Hepatocyte (in vitro differentiated cells): Measurements from ENCODE around the gene EEIG1. TPM values are rescaled to one million over a fixed set of nuclear protein-coding genes. Genes with fewer than 3 reads are reported as not detected.

Source experiments
- DNase-seq: peaks from one replicate; pipeline ENCODE4 v3.0.0-alpha.2; 2016; ENCODE audit warnings: low spot score
- H2AFZ ChIP-seq: fragments of 200-600 bp; sonication (generic); 2 replicates; pipeline ENCODE4 v1.6.0; 2016; ENCODE audit warnings: antibody characterized with exemption, mild to moderate bottlenecking
- H3K27ac ChIP-seq: fragments of 200-600 bp; sonication (generic); 2 replicates; pipeline ENCODE4 v1.5.1; 2016; ENCODE audit warnings: mild to moderate bottlenecking
- H3K27me3 ChIP-seq: fragments of 200-600 bp; sonication (generic); 2 replicates; pipeline ENCODE4 v1.6.1; 2016
- H3K36me3 ChIP-seq: fragments of 200-600 bp; sonication (generic); replicated peaks from 2 replicates; pipeline ENCODE4 v1.5.1; 2016; ENCODE audit warnings: low read depth; ENCODE audit not compliant: insufficient read depth
- H3K4me1 ChIP-seq: fragments of 200-600 bp; sonication (generic); 2 replicates; pipeline ENCODE4 v1.5.1; 2016; ENCODE audit warnings: mild to moderate bottlenecking, moderate library complexity; ENCODE audit not compliant: insufficient read depth
- H3K4me2 ChIP-seq: fragments of 200-600 bp; sonication (generic); 2 replicates; pipeline ENCODE4 v1.6.0; 2016
- H3K4me3 ChIP-seq: fragments of 200-600 bp; sonication (generic); 2 replicates; pipeline ENCODE4 v1.5.1; 2016; ENCODE audit warnings: mild to moderate bottlenecking
- H3K79me2 ChIP-seq: fragments of 200-600 bp; sonication (generic); 2 replicates; pipeline ENCODE4 v1.6.0; 2017; ENCODE audit warnings: mild to moderate bottlenecking
- H3K9me2 ChIP-seq: fragments of 200-600 bp; sonication (generic); replicated peaks from 2 replicates; pipeline ENCODE4 v1.6.0; 2017; ENCODE audit warnings: mild to moderate bottlenecking; ENCODE audit not compliant: insufficient read depth
- H3K9me3 ChIP-seq: fragments of 200-600 bp; sonication (generic); 2 replicates; pipeline ENCODE4 v1.5.1; 2016; ENCODE audit warnings: low read depth, mild to moderate bottlenecking
- H4K20me1 ChIP-seq: fragments of 200-600 bp; sonication (generic); 2 replicates; pipeline ENCODE4 v1.6.0; 2016; ENCODE audit warnings: mild to moderate bottlenecking; ENCODE audit not compliant: insufficient read depth, poor library complexity, severe bottlenecking
- EZH2 ChIP-seq: fragments of 200-600 bp; sonication (generic); IDR thresholded peaks from 2 replicates; pipeline ENCODE4 v1.6.1; 2016; ENCODE audit warnings: antibody characterized with exemption, mild to moderate bottlenecking, borderline replicate concordance
- EZH2phosphoT487 ChIP-seq: fragments of 200-600 bp; sonication (generic); IDR thresholded peaks from one replicate; pipeline ENCODE4 v1.6.1; 2018; ENCODE audit warnings: antibody characterized with exemption, mild to moderate bottlenecking, low read depth, moderate library complexity; ENCODE audit not compliant: unreplicated experiment, severe bottlenecking
- WGBS: methylation state at CpG from one replicate; pipeline ENCODE4 v1.1.6; 2016; ENCODE audit warnings: low lambda C conversion rate; ENCODE audit errors: missing lambda C conversion rate; 5-methylcytosine and 5-hydroxymethylcytosine counted together
- polyA plus RNA-seq: library from polyadenylated mRNA; unstranded; fragments of >200 nt; fragmentation: Nextera tagmentation; extraction: Ambion mirVana; gene quantifications from 2 replicates; pipeline ENCODE4 v1.2.1, GENCODE V29; 2016
- total RNA-seq: library from RNA; depleted of rRNA; stranded (reverse); fragments of >200 nt; gene quantifications from 2 replicates; pipeline ENCODE4 v1.2.3, GENCODE V29; 2014
- TF ChIP-seq, protein P1 (sequence below): fragments of 200-600 bp; sonication (generic); IDR thresholded peaks from 2 replicates; pipeline ENCODE4 v1.5.1; 2016; ENCODE audit warnings: antibody characterized with exemption, mild to moderate bottlenecking; ENCODE audit not compliant: poor library complexity

The EEIG1 gene
- total and polyA plus RNA-seq, 2 experiments from 2014 or later = 38.1 to 43.6 TPM

- H3K4me1 ChIP-seq = peaks cover 25% of the 10 kb centered on the region
- 40% methylated on average over 14 of the region's 25 CpGs for WGBS
- H3K4me3 ChIP-seq = no peak overlapping the region
- H3K36me3 ChIP-seq = no peaks in the 10 kb centered on the region
- no peaks in the 10 kb centered on the region for H3K27me3 ChIP-seq
- H3K9me2 ChIP-seq = no peaks in the 10 kb centered on the region
- peak overlapping the region; percentile 97 for H3K4me2 ChIP-seq
- peak overlapping the region; percentile 81 for H2AFZ ChIP-seq
- no peaks in the 10 kb centered on the region for H4K20me1 ChIP-seq
- DNase-seq = no peak
- H3K27ac ChIP-seq = peak overlapping the region; percentile 70
- TF ChIP-seq EZH2phosphoT487 = no peak
- TF ChIP-seq, protein P1, sequence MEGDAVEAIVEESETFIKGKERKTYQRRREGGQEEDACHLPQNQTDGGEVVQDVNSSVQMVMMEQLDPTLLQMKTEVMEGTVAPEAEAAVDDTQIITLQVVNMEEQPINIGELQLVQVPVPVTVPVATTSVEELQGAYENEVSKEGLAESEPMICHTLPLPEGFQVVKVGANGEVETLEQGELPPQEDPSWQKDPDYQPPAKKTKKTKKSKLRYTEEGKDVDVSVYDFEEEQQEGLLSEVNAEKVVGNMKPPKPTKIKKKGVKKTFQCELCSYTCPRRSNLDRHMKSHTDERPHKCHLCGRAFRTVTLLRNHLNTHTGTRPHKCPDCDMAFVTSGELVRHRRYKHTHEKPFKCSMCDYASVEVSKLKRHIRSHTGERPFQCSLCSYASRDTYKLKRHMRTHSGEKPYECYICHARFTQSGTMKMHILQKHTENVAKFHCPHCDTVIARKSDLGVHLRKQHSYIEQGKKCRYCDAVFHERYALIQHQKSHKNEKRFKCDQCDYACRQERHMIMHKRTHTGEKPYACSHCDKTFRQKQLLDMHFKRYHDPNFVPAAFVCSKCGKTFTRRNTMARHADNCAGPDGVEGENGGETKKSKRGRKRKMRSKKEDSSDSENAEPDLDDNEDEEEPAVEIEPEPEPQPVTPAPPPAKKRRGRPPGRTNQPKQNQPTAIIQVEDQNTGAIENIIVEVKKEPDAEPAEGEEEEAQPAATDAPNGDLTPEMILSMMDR = no peak
- TF ChIP-seq EZH2 = no peak
- H3K79me2 ChIP-seq = peaks cover 21% of the 10 kb centered on the region
- no peaks in the 10 kb centered on the region for H3K9me3 ChIP-seq
Measured at GRCh38 chr9:127938298-127938690, 42.5 kb downstream of the EEIG1 start.

DNA sequence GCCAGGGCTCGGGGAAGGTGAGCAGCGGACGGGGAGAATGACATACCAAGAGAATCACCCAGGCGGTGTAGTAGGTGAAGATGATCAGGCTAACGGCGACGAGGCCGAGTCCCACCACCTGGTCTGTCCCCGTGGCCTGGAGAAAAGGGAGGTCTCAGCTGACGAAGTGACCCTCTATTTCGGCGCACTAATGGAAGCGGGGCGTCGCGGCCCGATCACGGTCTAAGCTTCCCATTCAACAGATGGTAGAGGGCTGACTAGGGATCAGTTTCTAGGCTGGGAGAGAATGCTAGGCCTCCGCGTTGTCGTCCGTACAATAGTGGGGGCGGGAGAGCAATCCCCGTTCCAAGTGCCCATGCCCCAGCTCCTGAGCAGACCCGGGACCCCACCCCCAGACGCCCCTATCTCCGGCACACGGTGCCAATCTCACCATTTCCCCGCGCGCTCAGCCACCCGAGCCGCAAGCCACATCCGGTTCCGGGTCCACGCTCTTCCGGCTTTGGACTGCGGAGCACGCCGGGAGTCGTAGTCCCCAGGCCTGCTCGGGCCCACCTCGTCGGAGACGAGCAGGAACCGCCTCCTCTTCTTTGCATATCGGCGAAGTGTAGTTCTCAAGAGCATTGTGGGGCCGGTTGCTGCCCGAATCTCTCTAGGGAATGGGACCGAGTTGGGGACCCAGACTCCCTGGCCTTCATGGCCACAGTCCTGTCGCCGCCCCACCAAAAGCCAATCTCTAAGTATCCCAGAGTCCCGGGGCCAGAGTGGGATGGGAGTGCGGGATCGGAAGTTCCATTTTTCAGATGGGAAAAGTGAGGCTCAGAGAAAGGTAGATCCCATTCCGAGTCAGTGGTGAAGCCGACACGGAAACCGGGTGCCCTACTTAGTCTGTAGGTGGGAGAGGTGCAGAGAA lies 43.1 kb downstream of the EEIG1 start, which contains the start of gene DPM2:
TSS of gene DPM2 (minus strand) at position 467 of the 910 bp plus-strand sequence. CDS start at position 433, 34 bp downstream.
- no peaks in the 10 kb centered on the region for H3K27me3 ChIP-seq
- DNase-seq = peak; percentile 92

GRCh38 chr9:127937056-127937387 lies 43.8 kb downstream of the EEIG1 start:
- no peak for DNase-seq
- peak overlapping the region; percentile 38 for H3K27ac ChIP-seq
- H4K20me1 ChIP-seq = no peaks in the 10 kb centered on the region
- H3K4me3 ChIP-seq = peak overlapping the region; percentile 39
- H3K9me3 ChIP-seq = no peaks in the 10 kb centered on the region
- H3K79me2 ChIP-seq = peaks cover 21% of the 10 kb centered on the region
- TF ChIP-seq EZH2phosphoT487 (no peak), EZH2 (no peak)
- TF ChIP-seq, protein P1 = no peak
- H2AFZ ChIP-seq = peak overlapping the region; percentile 51
- peaks cover 22% of the 10 kb centered on the region for H3K4me1 ChIP-seq
- H3K4me2 ChIP-seq = peak overlapping the region; percentile 97
- H3K27me3 ChIP-seq = no peaks in the 10 kb centered on the region
- no peaks in the 10 kb centered on the region for H3K9me2 ChIP-seq
- 20% methylated on average over 7 of the region's 7 CpGs for WGBS
- no peaks in the 10 kb centered on the region for H3K36me3 ChIP-seq

More for the DNA sequence above, 43.1 kb downstream of the EEIG1 start, which contains the start of gene DPM2:
- Histone ChIP-seq H3K4me3 (peak within 1 kb of the TSS; percentile 39), H3K4me1 (peaks cover 25% of the 10 kb centered on the region), H3K27ac (peak within 1 kb of the TSS; percentile 70), H3K36me3 (no peaks in the 10 kb centered on the region), H3K9me2 (no peaks in the 10 kb centered on the region), H3K4me2 (peak within 1 kb of the TSS; percentile 97), H2AFZ (peak within 1 kb of the TSS; percentile 81), H4K20me1 (no peaks in the 10 kb centered on the region), H3K79me2 (peaks cover 21% of the 10 kb centered on the region), H3K9me3 (no peaks in the 10 kb centered on the region)
- TF ChIP-seq EZH2phosphoT487 (no peak), EZH2 (no peak)
- TF ChIP-seq, protein P1 = no peak
- WGBS = 7% methylated on average over 54 of the region's 60 CpGs
